ENCODE data around the gene MAPK8IP2.

MAPK8IP2 gene

DNA sequence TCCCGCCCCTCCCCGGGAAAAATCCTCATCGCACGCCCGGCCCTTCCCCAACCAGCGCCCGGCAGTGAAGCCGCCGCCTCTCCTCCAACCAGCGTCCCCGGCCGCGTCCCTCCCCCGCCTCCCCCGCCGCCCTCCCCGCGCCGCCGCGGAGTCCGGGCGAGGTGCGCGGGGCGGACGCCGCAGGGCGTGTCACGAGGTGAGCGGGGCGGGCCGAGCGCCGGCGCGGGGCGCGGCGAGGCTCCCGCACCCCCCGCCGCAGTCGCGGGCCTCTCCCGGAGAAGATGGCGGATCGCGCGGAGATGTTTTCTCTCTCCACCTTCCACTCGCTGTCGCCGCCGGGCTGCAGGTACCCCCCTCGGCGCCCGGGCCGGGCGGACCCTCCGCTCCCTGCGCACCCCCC is at the start of gene MAPK8IP2:
Gene MAPK8IP2 (plus strand): TSS at position 256 of the 400 bp plus-strand sequence. CDS start 26 bp downstream, at position 282.
- TF ChIP-seq, protein P1, sequence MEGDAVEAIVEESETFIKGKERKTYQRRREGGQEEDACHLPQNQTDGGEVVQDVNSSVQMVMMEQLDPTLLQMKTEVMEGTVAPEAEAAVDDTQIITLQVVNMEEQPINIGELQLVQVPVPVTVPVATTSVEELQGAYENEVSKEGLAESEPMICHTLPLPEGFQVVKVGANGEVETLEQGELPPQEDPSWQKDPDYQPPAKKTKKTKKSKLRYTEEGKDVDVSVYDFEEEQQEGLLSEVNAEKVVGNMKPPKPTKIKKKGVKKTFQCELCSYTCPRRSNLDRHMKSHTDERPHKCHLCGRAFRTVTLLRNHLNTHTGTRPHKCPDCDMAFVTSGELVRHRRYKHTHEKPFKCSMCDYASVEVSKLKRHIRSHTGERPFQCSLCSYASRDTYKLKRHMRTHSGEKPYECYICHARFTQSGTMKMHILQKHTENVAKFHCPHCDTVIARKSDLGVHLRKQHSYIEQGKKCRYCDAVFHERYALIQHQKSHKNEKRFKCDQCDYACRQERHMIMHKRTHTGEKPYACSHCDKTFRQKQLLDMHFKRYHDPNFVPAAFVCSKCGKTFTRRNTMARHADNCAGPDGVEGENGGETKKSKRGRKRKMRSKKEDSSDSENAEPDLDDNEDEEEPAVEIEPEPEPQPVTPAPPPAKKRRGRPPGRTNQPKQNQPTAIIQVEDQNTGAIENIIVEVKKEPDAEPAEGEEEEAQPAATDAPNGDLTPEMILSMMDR (IDR thresholded peaks at IDR 0.05; ENCODE audit: low read length, missing control alignments), result no peak
- no peak for DNase-seq (ENCODE audit: low read depth)
- peak within 1 kb of the TSS; percentile 19 for H3K4me3 ChIP-seq (replicated peaks; ENCODE audit: low read depth, low read length)

DNA sequence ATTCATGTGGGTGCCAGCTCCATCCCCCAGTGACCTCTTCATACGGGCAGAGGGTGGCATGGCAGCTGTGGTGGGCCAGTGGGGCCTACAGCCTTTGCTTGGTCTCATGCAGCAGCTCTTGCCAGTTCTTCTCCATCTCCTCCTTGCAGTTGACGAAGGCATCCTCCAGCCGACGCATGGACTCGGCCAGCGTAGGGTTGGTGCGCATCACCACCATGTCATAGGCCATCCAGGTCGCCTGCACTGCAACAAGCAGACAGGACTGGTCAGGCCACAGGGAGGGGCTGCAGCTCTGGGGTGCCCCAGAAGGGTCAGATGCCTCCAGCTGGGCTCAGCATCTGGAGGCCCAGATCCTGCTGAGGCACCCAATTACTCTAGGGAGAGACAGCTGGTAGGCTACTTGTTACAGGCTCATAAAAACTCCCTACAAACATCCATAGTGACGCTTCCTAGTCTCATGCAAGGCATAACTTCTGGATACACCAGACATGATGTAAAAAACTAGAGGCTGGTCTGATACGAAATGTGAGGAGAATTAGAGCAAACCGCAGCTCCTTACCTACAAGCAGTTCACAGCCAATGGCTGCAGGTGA is 49.3 kb upstream of the MAPK8IP2 start:
- TF ChIP-seq, protein P1 (IDR thresholded peaks at IDR 0.05; ENCODE audit: low read length, missing control alignments), result no peak
- no peak overlapping the region for H3K4me3 ChIP-seq (replicated peaks; ENCODE audit: low read depth, low read length)
- DNase-seq (ENCODE audit: low read depth), result no peak

DNA sequence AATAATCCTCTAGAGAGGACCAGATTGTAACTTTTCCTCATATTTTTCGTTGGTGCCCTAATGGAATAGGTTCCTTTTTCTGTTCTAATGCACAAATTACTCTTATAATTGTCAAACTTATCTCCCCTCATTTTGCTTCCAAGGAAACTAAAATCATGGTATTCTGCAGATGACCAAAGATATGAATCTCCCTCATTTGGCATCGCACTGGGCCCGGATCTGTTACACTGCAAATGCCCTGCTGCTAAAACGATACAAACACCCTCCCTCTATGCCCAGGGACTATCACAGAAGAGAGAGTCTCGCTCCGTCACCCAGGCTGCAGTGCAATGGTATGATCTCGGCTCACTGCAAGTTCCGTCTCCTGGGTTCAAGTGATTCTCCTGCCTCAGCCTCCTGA is 47.3 kb upstream of the MAPK8IP2 start:
- TF ChIP-seq, protein P1 (IDR thresholded peaks at IDR 0.05; ENCODE audit: low read length, missing control alignments), result no peak
- DNase-seq (ENCODE audit: low read depth), result no peak
- no peak overlapping the region for H3K4me3 ChIP-seq (replicated peaks; ENCODE audit: low read depth, low read length)

DNA sequence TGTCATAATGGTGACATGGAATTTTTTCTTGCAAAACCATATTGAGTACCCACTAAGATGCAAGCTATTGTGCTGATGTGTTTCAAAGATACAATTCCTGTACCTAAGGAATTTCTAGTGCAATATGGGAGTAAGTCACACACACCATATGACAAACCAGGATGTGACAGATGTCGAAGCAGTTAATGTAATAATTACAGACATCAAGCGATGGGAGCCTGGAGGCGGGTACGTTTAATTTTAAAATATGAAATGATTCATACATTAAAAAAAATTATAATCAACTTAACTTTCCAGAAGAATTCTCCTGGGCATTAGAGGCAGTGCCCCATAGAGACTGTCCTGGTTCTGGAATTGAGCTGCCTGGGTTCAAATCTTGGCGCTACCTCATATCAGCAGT is 43.9 kb upstream of the MAPK8IP2 start:
- TF ChIP-seq, protein P1 (IDR thresholded peaks at IDR 0.05; ENCODE audit: low read length, missing control alignments), result no peak
- no peak overlapping the region for H3K4me3 ChIP-seq (replicated peaks; ENCODE audit: low read depth, low read length)
- no peak for DNase-seq (ENCODE audit: low read depth)

DNA sequence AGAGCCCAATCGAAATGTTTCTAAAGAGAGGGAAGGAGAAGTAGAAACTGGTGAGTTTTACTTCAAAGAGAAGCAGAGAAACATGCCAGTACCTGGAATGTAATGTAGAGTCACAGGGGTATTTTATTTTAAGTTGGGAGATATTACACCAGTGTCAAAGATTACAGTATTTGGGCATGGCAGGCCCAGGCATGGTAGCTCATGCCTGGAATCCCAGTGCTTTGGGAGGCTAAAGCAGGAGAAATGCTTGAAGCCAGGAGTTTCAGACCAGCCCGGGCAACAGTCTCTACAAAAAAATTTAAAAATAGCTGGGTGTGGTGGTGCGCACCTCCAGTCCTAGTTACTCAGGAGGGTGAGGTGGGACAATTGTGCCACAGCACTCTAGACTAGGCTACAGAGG is 40.6 kb upstream of the MAPK8IP2 start:
- no peak for DNase-seq (ENCODE audit: low read depth)
- TF ChIP-seq, protein P1 (IDR thresholded peaks at IDR 0.05; ENCODE audit: low read length, missing control alignments), result no peak
- H3K4me3 ChIP-seq (replicated peaks; ENCODE audit: low read depth, low read length), result no peak overlapping the region

DNA sequence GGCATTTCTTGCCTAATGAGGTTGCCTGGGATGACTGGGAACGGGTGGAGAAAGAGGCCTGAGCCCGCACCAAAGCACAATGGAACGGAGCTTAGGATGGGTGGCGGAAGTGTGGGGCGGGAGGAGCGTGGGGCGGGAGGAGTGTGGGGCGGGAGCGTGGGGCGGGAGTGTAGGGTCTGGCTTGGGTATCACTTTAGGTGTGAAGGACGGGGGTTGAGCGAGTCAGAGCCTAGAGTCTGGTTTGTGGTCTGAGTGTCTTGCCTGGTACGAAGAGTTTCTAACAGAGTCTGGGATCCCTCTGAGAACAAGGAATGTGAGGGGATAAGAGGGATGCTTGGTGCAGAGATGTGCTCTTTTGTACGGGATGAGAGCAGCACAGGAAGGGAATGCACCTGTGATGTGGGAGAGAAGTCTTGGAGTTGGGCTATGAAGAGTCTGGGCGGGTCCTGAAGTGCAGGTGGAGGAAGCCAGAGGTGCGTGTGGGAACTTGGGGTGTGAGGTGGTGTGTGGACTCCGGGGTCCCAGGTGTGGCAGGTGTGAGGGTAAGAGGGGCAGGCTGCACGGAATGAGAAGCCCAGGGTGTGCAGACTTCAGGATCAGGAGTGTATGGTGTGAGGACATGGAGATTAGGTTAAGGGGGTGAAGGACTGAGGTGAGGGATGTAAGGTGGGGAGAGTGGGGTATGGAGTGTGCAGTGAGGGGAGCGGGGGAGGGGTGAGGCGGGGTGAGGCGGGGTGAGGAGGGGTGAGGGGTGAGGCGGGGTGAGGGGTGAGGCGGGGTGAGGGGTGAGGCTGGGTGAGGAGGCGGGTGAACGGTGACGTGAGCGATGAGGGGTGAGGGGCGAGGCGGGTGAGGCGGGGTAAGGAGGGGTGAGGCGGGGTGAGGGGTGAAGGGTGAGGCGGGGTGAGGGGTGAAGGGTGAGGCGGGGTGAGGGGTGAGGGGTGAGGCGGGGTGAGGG is 38.9 kb upstream of the MAPK8IP2 start:
- no peak overlapping the region for H3K4me3 ChIP-seq (replicated peaks; ENCODE audit: low read depth, low read length)
- TF ChIP-seq, protein P1 (IDR thresholded peaks at IDR 0.05; ENCODE audit: low read length, missing control alignments), result no peak
- no peak for DNase-seq (ENCODE audit: low read depth)

Data from fibroblast of pulmonary artery (primary cell).